HG03469 (cell line): ENCODE measurements around the gene MAN1C1.

Experiments used
- ATAC-seq: cut with Tn5 transposase; IDR thresholded peaks from one replicate; pipeline ENCODE4 v1.9.1; 2021; ENCODE audit warnings: mild to moderate bottlenecking, moderate library complexity, moderate number of reproducible peaks; ENCODE audit not compliant: unreplicated experiment

Gene MAN1C1

GRCh38 chr1:25707280-25708016 lies 90.9 kb downstream of the MAN1C1 start:
- no peak for ATAC-seq

GRCh38 chr1:25710583-25711347 lies 94.2 kb downstream of the MAN1C1 start:
- ATAC-seq = no peak

- no peak for ATAC-seq
Measured at GRCh38 chr1:25711555-25712298, 95.1 kb downstream of the MAN1C1 start.

GRCh38 chr1:25712299-25712970 lies 95.8 kb downstream of the MAN1C1 start:
- no peak for ATAC-seq

GRCh38 chr1:25713961-25714360 lies 97.4 kb downstream of the MAN1C1 start:
- no peak for ATAC-seq

GRCh38 chr1:25714372-25714931 lies 97.9 kb downstream of the MAN1C1 start:
- no peak for ATAC-seq

- ATAC-seq = no peak
Measured at GRCh38 chr1:25715888-25716287, 99.3 kb downstream of the MAN1C1 start.

GRCh38 chr1:25716320-25716719 lies 99.7 kb downstream of the MAN1C1 start:
- no peak for ATAC-seq

GRCh38 chr1:25718732-25719131 lies 102.1 kb downstream of the MAN1C1 start:
- ATAC-seq = no peak

GRCh38 chr1:25720624-25721023 lies 104.0 kb downstream of the MAN1C1 start:
- ATAC-seq = no peak

- ATAC-seq = no peak
Measured at GRCh38 chr1:25723250-25723880, 106.8 kb downstream of the MAN1C1 start.

GRCh38 chr1:25724201-25724600 lies 107.6 kb downstream of the MAN1C1 start:
- no peak for ATAC-seq

GRCh38 chr1:25724966-25725365 lies 108.4 kb downstream of the MAN1C1 start:
- no peak for ATAC-seq

GRCh38 chr1:25725482-25725881 lies 108.9 kb downstream of the MAN1C1 start:
- ATAC-seq = no peak

GRCh38 chr1:25727088-25727487 lies 110.5 kb downstream of the MAN1C1 start:
- ATAC-seq = no peak

GRCh38 chr1:25727635-25728286 lies 111.2 kb downstream of the MAN1C1 start:
- ATAC-seq = no peak

- no peak for ATAC-seq
Measured at GRCh38 chr1:25728301-25728935, 111.8 kb downstream of the MAN1C1 start.

- ATAC-seq = no peak
Measured at GRCh38 chr1:25729045-25729444, 112.5 kb downstream of the MAN1C1 start.
